SK-N-SH (cell line): Measurements from ENCODE around the gene ARHGDIB. TPM values are rescaled to one million over a fixed set of nuclear protein-coding genes. Genes with fewer than 3 reads are reported as not detected.

Experiments
- CTCF ChIA-PET: fragments of 300-600, 350-600 bp; formaldehyde crosslinking; extraction: SDS; loops from one replicate; lab custom pipeline; 2021; lab: Yijun Ruan, JAX
- POLR2A ChIA-PET: fragments of 350-600 bp; sonication (Branson Sonifier 250); formaldehyde crosslinking; extraction: SDS; loops from one replicate; lab custom pipeline; 2020; ENCODE audit warnings: antibody characterized with exemption, inconsistent platforms; lab: Yijun Ruan, JAX
- DNase-seq: peaks from one replicate; pipeline ENCODE4 v3.0.0; 2012
- H2AFZ ChIP-seq: fragments of 200-600 bp; sonication (generic); 2 replicates; pipeline ENCODE4 v1.8.1; 2016; ENCODE audit warnings: antibody characterized with exemption, mild to moderate bottlenecking, low read depth
- H3F3A ChIP-seq: fragments of 200-600 bp; sonication (generic); replicated peaks from 2 replicates; pipeline ENCODE3; 2016; ENCODE audit warnings: antibody characterized with exemption, mild to moderate bottlenecking; ENCODE audit not compliant: insufficient read depth
- H3K27ac ChIP-seq, 2 experiments: fragments of 200-500 bp in 1 of 2; fragments of 200-600 bp in 1 of 2; sonication (Bioruptor generic) in 1 of 2; sonication (generic), shearing (Covaris generic) in 1 of 2; 2 replicates each; pipeline versions ENCODE4 v1.5.1 to v1.6.1; 2014 to 2016; ENCODE audit warnings: low read depth in 2 of 2, inconsistent platforms in 1 of 2, low read length in 1 of 2, mild to moderate bottlenecking in 1 of 2, mixed read lengths in 1 of 2
- H3K27me3 ChIP-seq: fragments of 200-600 bp; sonication (generic), shearing (Covaris generic); 2 replicates; pipeline ENCODE4 v1.6.1; 2016; ENCODE audit warnings: mixed run types; ENCODE audit not compliant: insufficient read depth
- H3K36me3 ChIP-seq, 2 experiments: fragments of 200-500 bp in 1 of 2; fragments of 200-600 bp in 1 of 2; sonication (Bioruptor generic) in 1 of 2; sonication (generic) in 1 of 2; replicated peaks in 1 of 2; 2 replicates each; pipeline versions ENCODE3 to v1.5.1; 2014 to 2016; ENCODE audit warnings: low read length in 1 of 2, mild to moderate bottlenecking in 1 of 2; ENCODE audit not compliant: insufficient read depth in 2 of 2, control insufficient read depth in 1 of 2
- H3K4me1 ChIP-seq, 2 experiments: fragments of 200-500 bp in 1 of 2; fragments of 200-600 bp in 1 of 2; sonication (Bioruptor generic) in 1 of 2; sonication (generic), shearing (Covaris generic) in 1 of 2; 2 replicates each; pipeline versions ENCODE4 v1.5.1 to v1.6.1; 2014 to 2016; ENCODE audit warnings: low read depth in 1 of 2, low read length in 1 of 2, mixed run types in 1 of 2; ENCODE audit not compliant: insufficient read depth in 2 of 2, control insufficient read depth in 1 of 2
- H3K4me2 ChIP-seq: fragments of 200-600 bp; sonication (generic), shearing (Covaris generic); 2 replicates; pipeline ENCODE4 v1.6.1; 2017; ENCODE audit warnings: mixed run types
- H3K4me3 ChIP-seq, 2 experiments: fragments of 200-500 bp in 1 of 2; fragments of 200-600 bp in 1 of 2; sonication (Bioruptor generic) in 1 of 2; sonication (generic), shearing (Covaris generic) in 1 of 2; 2 replicates each; pipeline versions ENCODE4 v1.5.1 to v1.8.1; 2014 to 2016; ENCODE audit warnings: low read depth in 2 of 2, inconsistent platforms in 1 of 2, low read length in 1 of 2, mild to moderate bottlenecking in 1 of 2, mixed read lengths in 1 of 2, moderate library complexity in 1 of 2
- H3K79me2 ChIP-seq: fragments of 200-600 bp; sonication (generic); 2 replicates; pipeline ENCODE4 v1.8.1; 2017; ENCODE audit warnings: mild to moderate bottlenecking; ENCODE audit not compliant: insufficient read depth
- H3K9ac ChIP-seq: fragments of 200-600 bp; sonication (generic); 2 replicates; pipeline ENCODE4 v1.6.1; 2017; ENCODE audit warnings: mixed run types
- H3K9me2 ChIP-seq: fragments of 200-600 bp; sonication (generic); 2 replicates; pipeline ENCODE4 v1.6.1; 2017; ENCODE audit warnings: mixed run types
- H3K9me3 ChIP-seq: fragments of 200-600 bp; sonication (generic); 2 replicates; pipeline ENCODE4 v1.6.1; 2017; ENCODE audit warnings: mixed run types, mild to moderate bottlenecking, moderate library complexity
- H4K20me1 ChIP-seq: fragments of 200-600 bp; sonication (generic); 2 replicates; pipeline ENCODE4 v1.6.1; 2017; ENCODE audit warnings: mild to moderate bottlenecking, mixed run types; ENCODE audit not compliant: insufficient read depth
- CHD2 ChIP-seq: fragments of 150-350 bp; IDR thresholded peaks from 2 replicates; pipeline ENCODE4 v1.6.1; 2018; ENCODE audit warnings: low read length; ENCODE audit not compliant: partially characterized antibody
- CTCF ChIP-seq: fragments of 200-600 bp; sonication (generic); IDR thresholded peaks from 2 replicates; pipeline ENCODE4 v1.6.1; 2017; ENCODE audit warnings: antibody characterized with exemption, mild to moderate bottlenecking, moderate library complexity
- EP300 ChIP-seq, 2 experiments: IDR thresholded peaks; 2 replicates each; pipeline versions ENCODE4 v1.4.0 to v1.6.1; 2012; ENCODE audit warnings: borderline replicate concordance in 1 of 2, low read depth in 1 of 2, low read length in 1 of 2
- EZH2phosphoT487 ChIP-seq: fragments of 200-600 bp; sonication (generic); IDR thresholded peaks from 2 replicates; pipeline ENCODE4 v1.6.1; 2017; ENCODE audit warnings: low read depth, mixed run types, mild to moderate bottlenecking, antibody characterized with exemption, moderate library complexity, borderline replicate concordance
- FOSL2 ChIP-seq: IDR thresholded peaks from 2 replicates; pipeline ENCODE4 v1.4.0; 2012; ENCODE audit warnings: low read depth, mild to moderate bottlenecking, moderate library complexity, borderline replicate concordance
- FOXM1 ChIP-seq: IDR thresholded peaks from 2 replicates; pipeline ENCODE4 v1.4.0; 2012; ENCODE audit warnings: low read depth, mild to moderate bottlenecking
- GABPA ChIP-seq: IDR thresholded peaks from 2 replicates; pipeline ENCODE4 v1.4.0; 2012; ENCODE audit warnings: low read depth, mild to moderate bottlenecking
- IRF3 ChIP-seq: fragments of 150-350 bp; IDR thresholded peaks from 2 replicates; pipeline ENCODE4 v1.6.1; 2016; ENCODE audit warnings: mild to moderate bottlenecking, low read depth, low read length
- MEF2A ChIP-seq: IDR thresholded peaks from 2 replicates; pipeline ENCODE4 v1.4.0; 2012; ENCODE audit warnings: low read depth, borderline replicate concordance
- MXI1 ChIP-seq: IDR thresholded peaks from 2 replicates; pipeline ENCODE4 v1.6.1; 2012; ENCODE audit warnings: mild to moderate bottlenecking, low read depth, low read length, improper control_type of control experiment
- NRF1 ChIP-seq: IDR thresholded peaks from 2 replicates; pipeline ENCODE4 v1.6.1; 2012; ENCODE audit warnings: low read depth, mild to moderate bottlenecking, low read length
- RFX5 ChIP-seq: IDR thresholded peaks from 2 replicates; pipeline ENCODE4 v1.6.1; 2012; ENCODE audit warnings: mild to moderate bottlenecking, improper control_type of control experiment, low read length
- RXRA ChIP-seq: IDR thresholded peaks from 2 replicates; pipeline ENCODE4 v1.4.0; 2012; ENCODE audit warnings: low read depth, mild to moderate bottlenecking, borderline replicate concordance
- SIN3A ChIP-seq: IDR thresholded peaks from 2 replicates; pipeline ENCODE4 v1.6.1; 2012; ENCODE audit warnings: low read depth, mild to moderate bottlenecking, low read length, moderate library complexity, borderline replicate concordance
- TEAD4 ChIP-seq: IDR thresholded peaks from 2 replicates; pipeline ENCODE4 v1.4.0; 2012; ENCODE audit warnings: mild to moderate bottlenecking, borderline replicate concordance; ENCODE audit not compliant: insufficient read depth
- USF1 ChIP-seq: IDR thresholded peaks from 2 replicates; pipeline ENCODE4 v1.4.0; 2012; ENCODE audit warnings: low read depth, borderline replicate concordance
- YY1 ChIP-seq: IDR thresholded peaks from 2 replicates; pipeline ENCODE4 v1.4.0; 2012; ENCODE audit warnings: low read depth, mild to moderate bottlenecking
- WGBS: methylation state at CpG from one replicate; pipeline ENCODE4 v1.1.6; 2017; ENCODE audit warnings: low lambda C conversion rate; 5-methylcytosine and 5-hydroxymethylcytosine counted together
- polyA plus RNA-seq, 3 experiments: library from polyadenylated mRNA; depleted of rRNA; stranded (reverse); fragments of >200 nt; gene quantifications; 2 replicates each; pipeline ENCODE4 v1.2.3, GENCODE V29; 2012
- TF ChIP-seq, protein P1 (sequence below): IDR thresholded peaks from 2 replicates; pipeline ENCODE4 v1.4.0; 2012; ENCODE audit warnings: low read depth
- TF ChIP-seq, protein P2 (sequence below): IDR thresholded peaks from 2 replicates; pipeline ENCODE4; 2012

Gene ARHGDIB
- polyA plus RNA-seq, 1 of the 3 experiments (the other 2 are of a cell fraction), result 362 TPM

GRCh38 chr12:15007551-15007950, 46.1 kb upstream of the ARHGDIB start (continued):
- TF ChIP-seq EZH2phosphoT487, result no peak

GRCh38 chr12:15005064-15005463, 43.7 kb upstream of the ARHGDIB start:
- CTCF ChIA-PET, result no interaction called here
- no peaks in the 10 kb centered on the region for H3K9me2 ChIP-seq
- no peaks in the 10 kb centered on the region for H3K9me3 ChIP-seq

DNA sequence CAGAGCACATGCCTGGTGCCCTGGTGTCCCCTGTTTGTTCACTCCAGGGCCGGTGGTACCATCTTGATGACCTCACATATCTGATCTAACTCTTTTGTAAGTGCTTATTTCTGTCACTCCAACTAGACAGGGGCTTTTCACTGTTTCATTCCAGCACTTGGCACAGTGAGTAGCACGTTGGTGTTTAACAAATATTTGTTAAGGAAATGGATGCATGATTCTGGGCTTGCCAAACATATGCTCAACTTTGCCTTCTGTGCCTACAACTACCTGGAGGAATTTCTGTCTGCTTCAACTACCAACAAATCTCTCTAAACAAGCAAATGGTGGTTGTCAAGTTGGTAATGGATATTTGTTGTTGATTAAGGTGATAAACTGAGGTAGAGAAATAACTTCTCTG, 43.0 kb upstream of the ARHGDIB start:
- Histone ChIP-seq H3K79me2 (no peaks in the 10 kb centered on the region), H2AFZ (no peak overlapping the region), H3K4me3 (no peak overlapping the region), H3K27ac (no peak overlapping the region), H3K27me3 (peaks cover 10% of the 10 kb centered on the region; the same call in 1 of the 2 replicates), H3K36me3 (no peaks in the 10 kb centered on the region), H3F3A (peaks cover 12% of the 10 kb centered on the region), H3K9me3 (no peaks in the 10 kb centered on the region), H3K4me2 (no peak overlapping the region), H3K4me1 (peaks cover 0 to 10% of the 10 kb centered on the region in 2 experiments; a peak in 3 of 4 replicates), H3K9ac (no peak overlapping the region), H3K9me2 (no peaks in the 10 kb centered on the region), H4K20me1 (no peaks in the 10 kb centered on the region)
- POLR2A ChIA-PET, result no interaction called here
- WGBS, result 38% methylated on average over 2 of the region's 2 CpGs
- CTCF ChIA-PET, result no interaction called here
- no peak for DNase-seq
- TF ChIP-seq CHD2 (no peak), IRF3 (no peak), MXI1 (no peak), EP300 (IDR thresholded peaks at IDR 0.05; ENCODE audit: borderline replicate concordance in 1 of 2, low read depth in 1 of 2, low read length in 1 of 2) (no peak), MEF2A (no peak), YY1 (no peak), FOSL2 (no peak), USF1 (no peak), EZH2phosphoT487 (no peak), FOXM1 (no peak), GABPA (no peak), CTCF (no peak), RXRA (no peak), SIN3A (no peak), TEAD4 (no peak)
- TF ChIP-seq, protein P1, sequence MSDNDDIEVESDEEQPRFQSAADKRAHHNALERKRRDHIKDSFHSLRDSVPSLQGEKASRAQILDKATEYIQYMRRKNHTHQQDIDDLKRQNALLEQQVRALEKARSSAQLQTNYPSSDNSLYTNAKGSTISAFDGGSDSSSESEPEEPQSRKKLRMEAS, result no peak
- TF ChIP-seq, protein P2, sequence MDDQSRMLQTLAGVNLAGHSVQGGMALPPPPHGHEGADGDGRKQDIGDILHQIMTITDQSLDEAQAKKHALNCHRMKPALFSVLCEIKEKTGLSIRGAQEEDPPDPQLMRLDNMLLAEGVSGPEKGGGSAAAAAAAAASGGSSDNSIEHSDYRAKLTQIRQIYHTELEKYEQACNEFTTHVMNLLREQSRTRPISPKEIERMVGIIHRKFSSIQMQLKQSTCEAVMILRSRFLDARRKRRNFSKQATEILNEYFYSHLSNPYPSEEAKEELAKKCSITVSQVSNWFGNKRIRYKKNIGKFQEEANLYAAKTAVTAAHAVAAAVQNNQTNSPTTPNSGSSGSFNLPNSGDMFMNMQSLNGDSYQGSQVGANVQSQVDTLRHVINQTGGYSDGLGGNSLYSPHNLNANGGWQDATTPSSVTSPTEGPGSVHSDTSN, result no peak

More at GRCh38 chr12:15005064-15005463, 43.7 kb upstream of the ARHGDIB start:
- Histone ChIP-seq H3K27me3 (peaks cover 10% of the 10 kb centered on the region; the same call in 1 of the 2 replicates), H3F3A (peaks cover 6% of the 10 kb centered on the region), H3K4me2 (no peak overlapping the region), H3K9ac (no peak overlapping the region), H3K79me2 (no peaks in the 10 kb centered on the region), H3K4me3 (no peak overlapping the region)
- TF ChIP-seq CHD2 (no peak), RFX5 (no peak), NRF1 (no peak), RXRA (no peak)
- TF ChIP-seq, all 33 proteins: peak for 0
- H3K36me3 ChIP-seq, result no peaks in the 10 kb centered on the region
- no peaks in the 10 kb centered on the region for H4K20me1 ChIP-seq
- no peak for DNase-seq
- POLR2A ChIA-PET, result no interaction called here
- H2AFZ ChIP-seq, result no peak overlapping the region
- H3K4me1 ChIP-seq, result peaks cover 0 to 9% of the 10 kb centered on the region in 2 experiments; a peak in 3 of 4 replicates
- no peak overlapping the region for H3K27ac ChIP-seq
